Effector memory CD4-positive, alpha-beta T cell (primary cell): ENCODE data around the gene TBCC.

Experiments used
- DNase-seq, 3 donors: peaks; one replicate each; pipeline ENCODE4 v3.0.0-alpha.2; 2020
- H3K27ac ChIP-seq: 2 replicates; pipeline ENCODE4 v1.7.0; 2013; ENCODE audit warnings: mild to moderate bottlenecking, low read length, moderate library complexity; ENCODE audit not compliant: insufficient read depth, poor library complexity, severe bottlenecking
- H3K27me3 ChIP-seq: replicated peaks from 2 replicates; pipeline ENCODE4 v1.7.0; 2013; ENCODE audit warnings: mild to moderate bottlenecking, low read length; ENCODE audit not compliant: insufficient read depth, control insufficient read depth, poor library complexity, severe bottlenecking
- H3K36me3 ChIP-seq: 2 replicates; pipeline ENCODE4 v1.7.0; 2013; ENCODE audit warnings: mild to moderate bottlenecking, low read length, moderate library complexity; ENCODE audit not compliant: control insufficient read depth, insufficient read depth
- H3K4me1 ChIP-seq: 2 replicates; pipeline ENCODE4 v1.7.0; 2013; ENCODE audit warnings: low read length, mild to moderate bottlenecking; ENCODE audit not compliant: control insufficient read depth, insufficient read depth, poor library complexity, severe bottlenecking
- H3K4me3 ChIP-seq: 2 replicates; pipeline ENCODE4 v1.7.0; 2013; ENCODE audit warnings: low read length, low read depth, mild to moderate bottlenecking; ENCODE audit not compliant: insufficient read depth, poor library complexity, severe bottlenecking
- H3K9me3 ChIP-seq: 2 replicates; pipeline ENCODE4 v1.7.0; 2013; ENCODE audit warnings: mild to moderate bottlenecking, low read length, moderate library complexity; ENCODE audit not compliant: control insufficient read depth

TBCC gene

GRCh38 chr6:42754759-42755158, 8.9 kb upstream of the TBCC start:
- Histone ChIP-seq H3K36me3 (peaks cover 3% of the 10 kb centered on the region), H3K4me1 (no peaks in the 10 kb centered on the region), H3K9me3 (no peaks in the 10 kb centered on the region), H3K4me3 (no peak overlapping the region), H3K27me3 (no peaks in the 10 kb centered on the region), H3K27ac (no peak overlapping the region)
- no peak for DNase-seq

GRCh38 chr6:42751055-42751454, 5.2 kb upstream of the TBCC start:
- Histone ChIP-seq H3K9me3 (no peaks in the 10 kb centered on the region), H3K36me3 (no peaks in the 10 kb centered on the region), H3K4me1 (peaks cover 11% of the 10 kb centered on the region), H3K27ac (no peak overlapping the region), H3K4me3 (no peak overlapping the region), H3K27me3 (no peaks in the 10 kb centered on the region)
- DNase-seq: no peak

- no peaks in the 10 kb centered on the region for H3K27me3 ChIP-seq
- peak overlapping the region; percentile 35 for H3K27ac ChIP-seq
- H3K4me1 ChIP-seq: peaks cover 20% of the 10 kb centered on the region
- peak overlapping the region; percentile 13 for H3K4me3 ChIP-seq
- no peak for DNase-seq
- no peaks in the 10 kb centered on the region for H3K9me3 ChIP-seq
- H3K36me3 ChIP-seq: no peaks in the 10 kb centered on the region
Measured at GRCh38 chr6:42748203-42748898, 2.4 kb upstream of the TBCC start.

GRCh38 chr6:42746463-42747391, 824 bp upstream of the TBCC start:
- peaks cover 20% of the 10 kb centered on the region for H3K4me1 ChIP-seq
- peak; percentile 58 to 71 (median 70) for DNase-seq
- no peaks in the 10 kb centered on the region for H3K9me3 ChIP-seq
- peak overlapping the region; percentile 63 for H3K4me3 ChIP-seq
- H3K27ac ChIP-seq: peak overlapping the region; percentile 86
- H3K36me3 ChIP-seq: no peaks in the 10 kb centered on the region
- H3K27me3 ChIP-seq: no peaks in the 10 kb centered on the region

- peak in 2 of 3 donors; percentile 27 to 29 for DNase-seq
- Histone ChIP-seq H3K9me3 (no peaks in the 10 kb centered on the region), H3K36me3 (no peaks in the 10 kb centered on the region), H3K4me3 (peak overlapping the region; percentile 97), H3K4me1 (peaks cover 20% of the 10 kb centered on the region), H3K27me3 (no peaks in the 10 kb centered on the region), H3K27ac (peak overlapping the region; percentile 86)
Measured at GRCh38 chr6:42745083-42745639, 742 bp downstream of the TBCC start.

GRCh38 chr6:42744351-42744893, 1.5 kb downstream of the TBCC start:
- no peak for DNase-seq
- Histone ChIP-seq H3K4me1 (peaks cover 20% of the 10 kb centered on the region), H3K27ac (no peak overlapping the region), H3K27me3 (no peaks in the 10 kb centered on the region), H3K36me3 (no peaks in the 10 kb centered on the region), H3K9me3 (no peaks in the 10 kb centered on the region), H3K4me3 (peak overlapping the region; percentile 97)

GRCh38 chr6:42742116-42742894, 3.6 kb downstream of the TBCC start:
- no peak overlapping the region for H3K4me3 ChIP-seq
- no peak for DNase-seq
- no peaks in the 10 kb centered on the region for H3K9me3 ChIP-seq
- H3K36me3 ChIP-seq: no peaks in the 10 kb centered on the region
- H3K4me1 ChIP-seq: peaks cover 9% of the 10 kb centered on the region
- H3K27ac ChIP-seq: no peak overlapping the region
- no peaks in the 10 kb centered on the region for H3K27me3 ChIP-seq

GRCh38 chr6:42740725-42741124, 5.2 kb downstream of the TBCC start:
- Histone ChIP-seq H3K27ac (no peak overlapping the region), H3K9me3 (no peaks in the 10 kb centered on the region), H3K36me3 (no peaks in the 10 kb centered on the region), H3K27me3 (no peaks in the 10 kb centered on the region), H3K4me3 (no peak overlapping the region), H3K4me1 (peaks cover 9% of the 10 kb centered on the region)
- DNase-seq: no peak

GRCh38 chr6:42735976-42736375, 9.9 kb downstream of the TBCC start:
- Histone ChIP-seq H3K9me3 (no peaks in the 10 kb centered on the region), H3K36me3 (no peaks in the 10 kb centered on the region), H3K4me1 (no peaks in the 10 kb centered on the region), H3K27ac (no peak overlapping the region), H3K4me3 (no peak overlapping the region), H3K27me3 (no peaks in the 10 kb centered on the region)
- no peak for DNase-seq
